Embryonic facial prominence (tissue), 1 donor: ENCODE measurements around the gene ERC1.

Source experiments
- DNase-seq: peaks from one replicate; pipeline ENCODE4 v3.0.0-alpha.2; 2016; ENCODE audit errors: extremely low spot score

ERC1 gene

GRCh38 chr12:1481906-1482305 lies 490.9 kb downstream of the ERC1 start:
- DNase-seq, result no peak

GRCh38 chr12:1488908-1489381 lies 497.9 kb downstream of the ERC1 start:
- no peak for DNase-seq

- DNase-seq, result no peak
Measured at GRCh38 chr12:1491983-1492697, 501.1 kb downstream of the ERC1 start.

GRCh38 chr12:1493781-1494565 lies 502.9 kb downstream of the ERC1 start:
- DNase-seq, result no peak

GRCh38 chr12:1494856-1495255 lies 503.8 kb downstream of the ERC1 start:
- DNase-seq, result no peak

GRCh38 chr12:1496162-1496900 lies 505.3 kb downstream of the ERC1 start:
- no peak for DNase-seq

- no peak for DNase-seq
Measured at GRCh38 chr12:1497161-1497560, 506.1 kb downstream of the ERC1 start.

GRCh38 chr12:1498199-1498740 lies 507.2 kb downstream of the ERC1 start:
- DNase-seq, result no peak

GRCh38 chr12:1499351-1499750 lies 508.3 kb downstream of the ERC1 start:
- no peak for DNase-seq

GRCh38 chr12:1500095-1500801 lies 509.2 kb downstream of the ERC1 start:
- no peak for DNase-seq

- DNase-seq, result no peak
Measured at GRCh38 chr12:1501001-1501400, 510.0 kb downstream of the ERC1 start.

GRCh38 chr12:1501695-1502378 lies 510.8 kb downstream of the ERC1 start:
- DNase-seq, result no peak

GRCh38 chr12:1502379-1502720 lies 511.3 kb downstream of the ERC1 start:
- DNase-seq, result peak; percentile 39

- DNase-seq, result no peak
Measured at GRCh38 chr12:1502831-1503230, 511.8 kb downstream of the ERC1 start.

- no peak for DNase-seq
Measured at GRCh38 chr12:1503281-1503711, 512.3 kb downstream of the ERC1 start.

GRCh38 chr12:1504304-1504894 lies 513.4 kb downstream of the ERC1 start:
- DNase-seq, result no peak

GRCh38 chr12:1504895-1505311 lies 513.9 kb downstream of the ERC1 start:
- DNase-seq, result no peak

- no peak for DNase-seq
Measured at GRCh38 chr12:1505576-1505975, 514.6 kb downstream of the ERC1 start.

GRCh38 chr12:1507308-1507707 lies 516.3 kb downstream of the ERC1 start:
- no peak for DNase-seq

- no peak for DNase-seq
Measured at GRCh38 chr12:1509413-1510052, 518.5 kb downstream of the ERC1 start.
